Islet of Langerhans (tissue), 1 donor: ENCODE results near the gene ELMOD2.

Experiments
- FAIRE-seq: peaks from one replicate; lab custom pipeline; 2011; peaks lifted over from hg19 to GRCh38; lab: Jason Lieb, UNC

Gene ELMOD2

DNA sequence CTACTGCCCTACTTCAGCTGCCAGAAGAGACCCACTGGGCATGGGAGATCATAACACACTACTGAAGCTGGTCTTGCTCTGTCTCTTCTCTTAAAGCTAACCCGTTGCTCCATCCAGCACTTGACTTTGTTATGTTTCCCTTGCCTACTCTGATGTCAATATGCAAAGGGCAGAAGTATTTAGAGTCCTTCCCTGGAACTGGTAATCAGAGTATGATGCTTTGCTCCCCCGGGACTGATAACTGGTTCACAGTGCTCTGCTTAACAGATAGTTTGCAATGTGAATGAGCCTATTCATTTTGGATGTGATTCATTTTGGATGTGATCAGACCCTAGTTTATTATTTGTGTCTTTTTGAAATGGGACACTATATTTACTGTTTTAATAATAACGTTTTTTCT, 57.1 kb downstream of the ELMOD2 start:
- FAIRE-seq, result no peak

DNA sequence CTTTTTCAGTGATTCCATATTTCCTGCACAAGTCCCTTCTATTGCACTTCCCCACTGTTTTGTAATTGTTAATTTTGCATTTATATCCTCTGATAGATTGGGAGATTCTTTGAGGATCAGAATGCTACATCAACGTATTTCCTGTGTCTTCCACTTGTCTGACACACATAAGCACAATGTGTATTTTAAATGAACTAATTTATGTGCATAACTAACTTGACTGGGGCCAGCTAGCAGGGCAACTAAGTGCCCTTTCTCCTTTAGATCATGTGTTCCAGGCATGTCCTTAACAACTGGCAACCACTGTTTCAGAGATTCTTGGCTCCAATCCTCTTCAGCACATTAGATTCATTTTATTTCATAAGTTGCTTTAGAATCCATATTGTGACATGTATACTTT, 60.5 kb downstream of the ELMOD2 start:
- FAIRE-seq, result no peak

GRCh38 chr4:140595065-140595464, 71.1 kb downstream of the ELMOD2 start:
- peak; percentile 90 for FAIRE-seq

GRCh38 chr4:140600408-140600807, 76.4 kb downstream of the ELMOD2 start:
- FAIRE-seq, result no peak

DNA sequence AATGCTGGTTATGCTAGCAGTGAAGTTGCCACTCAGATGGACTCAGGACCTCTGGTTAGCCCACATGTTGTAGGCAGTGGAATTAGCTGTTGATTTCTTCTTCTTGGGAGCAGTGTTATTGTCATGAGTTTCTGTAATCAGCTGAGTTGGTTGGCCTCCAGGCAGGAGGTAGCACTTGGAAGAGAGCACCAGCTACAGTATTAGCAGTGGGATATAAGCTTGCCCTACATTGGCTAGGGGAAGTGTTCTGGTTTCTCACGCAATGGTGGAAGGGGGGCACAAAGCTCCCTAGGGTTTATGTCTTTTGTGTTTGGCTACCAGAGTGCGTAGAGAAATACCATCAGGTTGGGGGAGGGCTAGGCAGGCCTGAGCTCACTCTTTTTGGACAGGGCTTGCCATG, 78.7 kb downstream of the ELMOD2 start:
- FAIRE-seq, result no peak

GRCh38 chr4:140603286-140603685, 79.3 kb downstream of the ELMOD2 start:
- FAIRE-seq, result no peak
